HCT116 (cell line): ENCODE data around the gene APP. TPM values are rescaled to one million over a fixed set of nuclear protein-coding genes. Genes with fewer than 3 reads are reported as not detected.

ENCODE experiments used
- ATAC-seq: fragments of 200-7000 bp; cut with Tn5 transposase; 2 replicates; pipeline ENCODE4 v1.9.1; 2020; ENCODE audit warnings: mild to moderate bottlenecking, moderate library complexity
- BruUV-seq: library from RNA; stranded (reverse); fragments of 400-500 nt; replicated peaks from 2 replicates; lab custom pipeline; 2021; lab: Mats Ljungman, UMichigan
- CTCF ChIA-PET: fragments of 300-600 bp; sonication (Branson Sonifier 250); formaldehyde crosslinking; loops from one replicate; lab custom pipeline; 2021; ENCODE audit warnings: antibody characterized with exemption; lab: Charles Lee
- POLR2A ChIA-PET: fragments of 300-600, 350-600 bp; sonication (Branson Sonifier 250); formaldehyde crosslinking; loops from one replicate; lab custom pipeline; 2021; ENCODE audit warnings: antibody characterized with exemption; lab: Charles Lee
- RAD21 ChIA-PET, 2 experiments: fragments of 300-600 bp; sonication (Branson Sonifier 250); formaldehyde crosslinking; loops; one replicate each; lab custom pipeline; 2023; ENCODE audit warnings: low total read pairs in 2 of 2; ENCODE audit not compliant: uncharacterized antibody in 2 of 2, unreplicated experiment in 2 of 2, low non-redundant PET in 1 of 2; lab: Charles Lee
- DNase-seq: peaks from one replicate; pipeline ENCODE4 v3.0.0-alpha.2; 2010; ENCODE audit warnings: low read depth, low spot score
- H2AFZ ChIP-seq: fragments of 200-600 bp; shearing (Covaris generic), sonication (generic); 2 replicates; pipeline ENCODE4 v1.6.1; 2017; ENCODE audit warnings: low read depth, mixed run types, mixed read lengths, antibody characterized with exemption, low read length; ENCODE audit not compliant: poor library complexity, severe bottlenecking
- H3K27ac ChIP-seq: 2 replicates; pipeline ENCODE4 v1.5.1; 2012; ENCODE audit warnings: low read depth, low read length
- H3K27me3 ChIP-seq: fragments of 200-600 bp; sonication (generic); 2 replicates; pipeline ENCODE4 v1.6.1; 2016; ENCODE audit warnings: mixed run types, low read length, mixed read lengths; ENCODE audit not compliant: insufficient read depth
- H3K36me3 ChIP-seq, 2 experiments: fragments of 200-500 bp in 1 of 2; fragments of 200-600 bp in 1 of 2; sonication (Bioruptor generic) in 1 of 2; sonication (generic) in 1 of 2; 2 replicates each; pipeline versions ENCODE4 v1.5.1 to v1.6.1; 2014 to 2016; ENCODE audit warnings: low read length in 2 of 2, inconsistent platforms in 1 of 2, mixed read lengths in 1 of 2, mixed run types in 1 of 2; ENCODE audit not compliant: insufficient read depth in 2 of 2, control insufficient read depth in 1 of 2
- H3K4me1 ChIP-seq, 2 experiments: fragments of 200-600 bp in 1 of 2; sonication (generic) in 1 of 2; 2 replicates each; pipeline versions ENCODE4 v1.5.1 to v1.6.1; 2012 to 2017; ENCODE audit warnings: low read length in 2 of 2, inconsistent platforms in 1 of 2, mild to moderate bottlenecking in 1 of 2, mixed read lengths in 1 of 2, mixed run types in 1 of 2, moderate library complexity in 1 of 2; ENCODE audit not compliant: insufficient read depth in 2 of 2, control insufficient read depth in 1 of 2
- H3K4me2 ChIP-seq: fragments of 200-600 bp; sonication (generic); 2 replicates; pipeline ENCODE4 v1.6.1; 2017; ENCODE audit warnings: mixed run types, low read length, mixed read lengths
- H3K4me3 ChIP-seq, 2 experiments: fragments of 200-600 bp in 1 of 2; sonication (generic) in 1 of 2; replicated peaks in 1 of 2; 2 replicates each; pipeline ENCODE4 v1.5.1; 2011 to 2016; ENCODE audit warnings: low read length in 2 of 2, control low read depth in 1 of 2, low read depth in 1 of 2, mild to moderate bottlenecking in 1 of 2, mixed read lengths in 1 of 2, mixed run types in 1 of 2
- H3K79me2 ChIP-seq: fragments of 200-600 bp; sonication (generic); 2 replicates; pipeline ENCODE4 v1.6.1; 2017; ENCODE audit warnings: mild to moderate bottlenecking, mixed run types, low read length, moderate library complexity, mixed read lengths; ENCODE audit not compliant: insufficient read depth
- H3K9ac ChIP-seq: fragments of 200-600 bp; sonication (generic); 2 replicates; pipeline ENCODE4 v1.6.1; 2016; ENCODE audit warnings: low read length, mixed read lengths
- H3K9me2 ChIP-seq: fragments of 200-600 bp; sonication (generic), shearing (Covaris generic); 2 replicates; pipeline ENCODE4 v1.6.1; 2017; ENCODE audit warnings: mixed run types, mild to moderate bottlenecking, moderate library complexity; ENCODE audit not compliant: insufficient read depth
- H3K9me3 ChIP-seq, 2 experiments: fragments of 200-500 bp in 1 of 2; fragments of 200-600 bp in 1 of 2; sonication (Bioruptor generic) in 1 of 2; sonication (generic) in 1 of 2; 2 replicates each; pipeline ENCODE4 v1.6.1; 2014 to 2017; ENCODE audit warnings: low read length in 2 of 2, mixed read lengths in 2 of 2, inconsistent platforms in 1 of 2, low read depth in 1 of 2, mild to moderate bottlenecking in 1 of 2, mixed run types in 1 of 2, moderate library complexity in 1 of 2; ENCODE audit not compliant: control insufficient read depth in 1 of 2, insufficient read depth in 1 of 2
- H4K20me1 ChIP-seq: fragments of 200-600 bp; sonication (generic), shearing (Covaris generic); 2 replicates; pipeline ENCODE4 v1.6.1; 2017; ENCODE audit warnings: mixed run types, mild to moderate bottlenecking, moderate library complexity; ENCODE audit not compliant: insufficient read depth
- ATF3 ChIP-seq: IDR thresholded peaks from 2 replicates; pipeline ENCODE4 v1.6.1; 2012
- CTCF ChIP-seq, 3 experiments: fragments of 200-600 bp in 1 of 3; sonication (generic) in 1 of 3; IDR thresholded peaks in 2 of 3; conservative IDR thresholded peaks in 1 of 3; 2 replicates each; pipeline ENCODE4 v1.5.1; 2012 to 2017; ENCODE audit warnings: low read depth in 2 of 3, low read length in 2 of 3, antibody characterized with exemption in 1 of 3, borderline replicate concordance in 1 of 3, control low read depth in 1 of 3, mild to moderate bottlenecking in 1 of 3, mixed read lengths in 1 of 3, mixed run types in 1 of 3, moderate library complexity in 1 of 3; ENCODE audit not compliant: insufficient read depth in 1 of 3
- EGR1 ChIP-seq: IDR thresholded peaks from 2 replicates; pipeline ENCODE4 v1.6.1; 2012; ENCODE audit warnings: low read depth
- EZH2 ChIP-seq: fragments of 200-600 bp; sonication (generic); IDR thresholded peaks from 2 replicates; pipeline ENCODE4 v1.6.1; 2017; ENCODE audit warnings: antibody characterized with exemption, mixed run types
- EZH2phosphoT487 ChIP-seq: fragments of 200-600 bp; IDR thresholded peaks from 2 replicates; pipeline ENCODE4 v1.6.1; 2018; ENCODE audit warnings: antibody characterized with exemption, borderline replicate concordance
- JUND ChIP-seq: IDR thresholded peaks from 2 replicates; pipeline ENCODE4 v1.6.1; 2012
- POLR2AphosphoS5 ChIP-seq: IDR thresholded peaks from 2 replicates; pipeline ENCODE4 v1.6.1; 2011; ENCODE audit warnings: mild to moderate bottlenecking, low read depth, low read length, moderate library complexity
- RAD21 ChIP-seq: IDR thresholded peaks from 2 replicates; pipeline ENCODE4 v1.6.1; 2012; ENCODE audit warnings: low read depth, mild to moderate bottlenecking
- TCF7L2 ChIP-seq: IDR thresholded peaks from 2 replicates; pipeline ENCODE4 v1.7.0; 2011; ENCODE audit warnings: borderline replicate concordance, inconsistent platforms; ENCODE audit not compliant: insufficient read depth, insufficient read length; ENCODE audit errors: extremely low read depth
- ZNF274 ChIP-seq: fragments of 200-500 bp; sonication (Bioruptor generic); IDR thresholded peaks from 2 replicates; pipeline ENCODE4 v1.6.1; 2014; ENCODE audit warnings: mild to moderate bottlenecking, low read depth, low read length, inconsistent platforms
- intact Hi-C: fragments of 100-400 bp; cut with micrococcal nuclease; formaldehyde crosslinking; loops from 2 replicates; pipeline ENCODE4 v1.10.0; 2022
- total RNA-seq: library from RNA; stranded (reverse); gene quantifications from one replicate; pipeline ENCODE4 v1.2.1, GENCODE V29; 2021; ENCODE audit not compliant: unreplicated experiment

Gene APP
- total RNA-seq, 1 experiment from 2014 or later = 267 TPM

GRCh38 chr21:26019236-26019635, 151.3 kb downstream of the APP start:
- no peak for ATAC-seq

More at GRCh38 chr21:26019236-26019635, 151.3 kb downstream of the APP start:
- H4K20me1 ChIP-seq = peaks cover 5% of the 10 kb centered on the region; the same call in 1 of the 2 replicates
- RAD21 ChIA-PET = no interaction called here
- POLR2A ChIA-PET = no interaction called here
- CTCF ChIA-PET = no interaction called here
- no peak for DNase-seq
- TF ChIP-seq EZH2phosphoT487 = no peak
- no peak for TF ChIP-seq JUND
- no peak for TF ChIP-seq ATF3
- TF ChIP-seq RAD21 = no peak
- TF ChIP-seq CTCF (IDR thresholded peaks at IDR 0.05 in 2 of 3, conservative IDR thresholded peaks at IDR 0.05 in 1 of 3; ENCODE audit: borderline replicate concordance in 1 of 3, insufficient read depth in 1 of 3, low read depth in 2 of 3, low read length in 2 of 3) = no peak
- no peak for TF ChIP-seq EZH2
- TF ChIP-seq TCF7L2 = no peak
- no peak for TF ChIP-seq EGR1
- no peak for TF ChIP-seq ZNF274
- TF ChIP-seq POLR2AphosphoS5 = no peak
- H3K27ac ChIP-seq = no peak overlapping the region
- H3K9me3 ChIP-seq = no peaks in the 10 kb centered on the region
- H3K79me2 ChIP-seq = peaks cover 16% of the 10 kb centered on the region
- no TSS peak for BruUV-seq
- intact Hi-C loops = no loop called here
- no peak overlapping the region for H2AFZ ChIP-seq
- H3K36me3 ChIP-seq = peaks cover 6% of the 10 kb centered on the region in 2 experiments; a peak in 2 of 4 replicates
- H3K9ac ChIP-seq = no peak overlapping the region
- H3K4me2 ChIP-seq = no peak overlapping the region
- H3K4me1 ChIP-seq = peaks cover 0 to 5% of the 10 kb centered on the region in 2 experiments; a peak in 1 of 4 replicates
- H3K27me3 ChIP-seq = no peaks in the 10 kb centered on the region
- no peak overlapping the region for H3K4me3 ChIP-seq
- H3K9me2 ChIP-seq = no peaks in the 10 kb centered on the region
